ENCODE measurements around the gene ZNF614.
"Not testable (repeated sequence)": the region's sequence is repeated elsewhere in the genome, so short reads cannot be mapped to it uniquely, and the experiment has no call there.

ZNF614 gene

GRCh38 chr19:52028027-52028779, at the start of gene ZNF614:
Gene ZNF614, minus strand, starts transcription at chr19:52028379. Its CDS starts 2,634 bp downstream, at chr19:52025745.
- H3K27ac ChIP-seq: peak within 1 kb of the TSS; percentile 100
- TF ChIP-seq CTCF (conservative IDR thresholded peaks at IDR 0.05): no peak

- no peak overlapping the region for H3K27ac ChIP-seq
- TF ChIP-seq CTCF (conservative IDR thresholded peaks at IDR 0.05): no peak
Observed at GRCh38 chr19:52070496-52070895, 42.3 kb upstream of the ZNF614 start.

- TF ChIP-seq CTCF (conservative IDR thresholded peaks at IDR 0.05): no peak
Observed at GRCh38 chr19:52069653-52070052, 41.5 kb upstream of the ZNF614 start.

GRCh38 chr19:52066258-52066863, 38.2 kb upstream of the ZNF614 start:
- TF ChIP-seq CTCF (conservative IDR thresholded peaks at IDR 0.05): no peak
- no peak overlapping the region for H3K27ac ChIP-seq

More at GRCh38 chr19:52069653-52070052, 41.5 kb upstream of the ZNF614 start:
- H3K27ac ChIP-seq: no peak overlapping the region

- no peak for TF ChIP-seq CTCF (conservative IDR thresholded peaks at IDR 0.05)
Observed at GRCh38 chr19:52065399-52065798, 37.2 kb upstream of the ZNF614 start.

GRCh38 chr19:52056480-52056879, 28.3 kb upstream of the ZNF614 start:
- H3K27ac ChIP-seq: not testable (repeated sequence)

More at GRCh38 chr19:52065399-52065798, 37.2 kb upstream of the ZNF614 start:
- no peak overlapping the region for H3K27ac ChIP-seq

GRCh38 chr19:52051736-52052135, 23.6 kb upstream of the ZNF614 start:
- peak overlapping the region; percentile 97 for H3K27ac ChIP-seq

- peak within 1 kb of the TSS; percentile 97 for H3K27ac ChIP-seq
- TF ChIP-seq CTCF (conservative IDR thresholded peaks at IDR 0.05): no peak
Observed at GRCh38 chr19:52048555-52049501, 20.6 kb upstream of the ZNF614 start, which contains the start of gene ZNF432. Gene ZNF432, minus strand, starts transcription at chr19:52048838. Its CDS starts 1,970 bp downstream, at chr19:52046868.

Data from VCaP (cell line).